ENCODE data around the gene CD33. TPM values are rescaled to one million over a fixed set of nuclear protein-coding genes. Genes with fewer than 3 reads are reported as not detected.

CD33 gene
- total RNA-seq, 2 donors from 2014 or later: 1.9 to 2.5 TPM

- intact Hi-C loops (cut with DNase I): no loop called here
- Histone ChIP-seq H3K4me3 (no peak overlapping the region), H3K4me1 (replicated peaks) (no peaks in the 10 kb centered on the region), H3K36me3 (no peaks in the 10 kb centered on the region), H3K9me3 (no peaks in the 10 kb centered on the region), H3K27me3 (replicated peaks; ENCODE audit: insufficient read depth) (peaks cover 2% of the 10 kb centered on the region), H3K27ac (no peak overlapping the region)
- no peak for TF ChIP-seq POLR2A (IDR thresholded peaks at IDR 0.05)
- no peak for TF ChIP-seq POLR2AphosphoS5 (IDR thresholded peaks at IDR 0.05)
- no peak for DNase-seq (ENCODE audit: low spot score)
- WGBS: 90% methylated on average over 25 of the region's 25 CpGs
These were observed 39.6 kb upstream of the CD33 start for GRCh38 chr19:51185069-51185867.

- no peak for DNase-seq (ENCODE audit: low spot score)
- Histone ChIP-seq H3K4me1 (replicated peaks) (no peaks in the 10 kb centered on the region), H3K27ac (no peak overlapping the region), H3K27me3 (replicated peaks; ENCODE audit: insufficient read depth) (peaks cover 2% of the 10 kb centered on the region), H3K36me3 (no peaks in the 10 kb centered on the region), H3K4me3 (no peak overlapping the region), H3K9me3 (no peaks in the 10 kb centered on the region)
- TF ChIP-seq POLR2AphosphoS5 (IDR thresholded peaks at IDR 0.05) (no peak), POLR2A (IDR thresholded peaks at IDR 0.05) (no peak), CTCF (IDR thresholded peaks at IDR 0.05) (no peak)
- 83% methylated on average over 5 of the region's 5 CpGs for WGBS
- intact Hi-C loops (cut with DNase I): no loop called here
These were observed 39.0 kb upstream of the CD33 start for GRCh38 chr19:51185868-51186215.

GRCh38 chr19:51186323-51186722, 38.6 kb upstream of the CD33 start:
- Histone ChIP-seq H3K36me3 (no peaks in the 10 kb centered on the region), H3K4me1 (replicated peaks) (no peaks in the 10 kb centered on the region), H3K27me3 (replicated peaks; ENCODE audit: insufficient read depth) (peaks cover 2% of the 10 kb centered on the region), H3K4me3 (no peak overlapping the region), H3K9me3 (no peaks in the 10 kb centered on the region), H3K27ac (no peak overlapping the region)
- DNase-seq (ENCODE audit: low spot score): no peak
- intact Hi-C loops (cut with DNase I): no loop called here
- no peak for TF ChIP-seq POLR2A (IDR thresholded peaks at IDR 0.05)
- no peak for TF ChIP-seq POLR2AphosphoS5 (IDR thresholded peaks at IDR 0.05)
- TF ChIP-seq CTCF (IDR thresholded peaks at IDR 0.05): no peak
- 61% methylated on average over 13 of the region's 13 CpGs for WGBS

- TF ChIP-seq CTCF (IDR thresholded peaks at IDR 0.05) (no peak), POLR2A (IDR thresholded peaks at IDR 0.05) (no peak), POLR2AphosphoS5 (IDR thresholded peaks at IDR 0.05) (no peak)
- 93% methylated on average over 11 of the region's 11 CpGs for WGBS
- Histone ChIP-seq H3K27ac (no peak overlapping the region), H3K4me3 (no peak overlapping the region), H3K4me1 (replicated peaks) (no peaks in the 10 kb centered on the region), H3K36me3 (no peaks in the 10 kb centered on the region), H3K27me3 (replicated peaks; ENCODE audit: insufficient read depth) (no peaks in the 10 kb centered on the region), H3K9me3 (no peaks in the 10 kb centered on the region)
- intact Hi-C loops (cut with DNase I): no loop called here
- DNase-seq (ENCODE audit: low spot score): no peak
These were observed 37.3 kb upstream of the CD33 start for GRCh38 chr19:51187395-51188226.

DNA sequence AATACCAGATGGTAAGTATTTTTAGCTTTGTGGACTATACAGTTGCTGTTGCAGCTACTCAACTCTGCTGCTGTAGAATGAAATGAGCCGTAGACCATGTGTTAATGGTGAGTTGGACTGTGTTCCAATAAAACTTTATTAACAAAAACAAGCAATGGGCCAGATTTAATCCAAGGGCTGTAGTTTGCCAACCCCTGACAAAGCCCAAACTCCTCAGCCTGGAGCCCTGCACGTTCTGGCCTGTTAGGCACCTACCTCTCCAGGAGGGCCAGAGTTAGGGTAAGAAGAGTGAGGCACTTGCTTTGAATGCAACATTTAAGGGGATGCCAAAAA, 36.7 kb upstream of the CD33 start:
- no peak for TF ChIP-seq POLR2AphosphoS5 (IDR thresholded peaks at IDR 0.05)
- TF ChIP-seq POLR2A (IDR thresholded peaks at IDR 0.05): no peak
- TF ChIP-seq CTCF (IDR thresholded peaks at IDR 0.05): no peak
- no peaks in the 10 kb centered on the region for H3K27me3 ChIP-seq (replicated peaks; ENCODE audit: insufficient read depth)
- WGBS: 73% methylated on average over 2 of the region's 2 CpGs
- no peaks in the 10 kb centered on the region for H3K36me3 ChIP-seq
- intact Hi-C loops (cut with DNase I): no loop called here
- no peak for DNase-seq (ENCODE audit: low spot score)
- H3K4me1 ChIP-seq (replicated peaks): no peaks in the 10 kb centered on the region
- H3K4me3 ChIP-seq: no peak overlapping the region
- no peak overlapping the region for H3K27ac ChIP-seq
- no peaks in the 10 kb centered on the region for H3K9me3 ChIP-seq

Data from prostate gland (tissue), 2 donors.